GM12873 (cell line): ENCODE results near the gene TASP1.

Experiments used
- CTCF ChIP-seq: IDR thresholded peaks from 2 replicates; pipeline ENCODE4 v1.5.1; 2012; ENCODE audit warnings: low read depth, mild to moderate bottlenecking, moderate library complexity, low read length, control low read depth; ENCODE audit not compliant: insufficient read depth; ENCODE audit errors: missing control alignments

TASP1 gene

GRCh38 chr20:13530146-13530545, 108.6 kb downstream of the TASP1 start:
- no peak for TF ChIP-seq CTCF

GRCh38 chr20:13526551-13526950, 112.2 kb downstream of the TASP1 start:
- no peak for TF ChIP-seq CTCF

- no peak for TF ChIP-seq CTCF
These were observed 113.3 kb downstream of the TASP1 start for GRCh38 chr20:13525225-13525940.

GRCh38 chr20:13524339-13524738, 114.4 kb downstream of the TASP1 start:
- TF ChIP-seq CTCF = no peak

- TF ChIP-seq CTCF = no peak
These were observed 120.9 kb downstream of the TASP1 start for GRCh38 chr20:13517831-13518230.

- no peak for TF ChIP-seq CTCF
These were observed 122.8 kb downstream of the TASP1 start for GRCh38 chr20:13515796-13516558.

- no peak for TF ChIP-seq CTCF
These were observed 123.4 kb downstream of the TASP1 start for GRCh38 chr20:13515291-13515690.
